ENCODE results near the gene RIOK1. TPM values are rescaled to one million over a fixed set of nuclear protein-coding genes. Genes with fewer than 3 reads are reported as not detected.

The RIOK1 gene
- total and polyA plus RNA-seq, 2 of the 13 experiments (the other 11 are each of a cell fraction or from before 2014, with no cell fraction given): 9.4 to 37.8 TPM

DNA sequence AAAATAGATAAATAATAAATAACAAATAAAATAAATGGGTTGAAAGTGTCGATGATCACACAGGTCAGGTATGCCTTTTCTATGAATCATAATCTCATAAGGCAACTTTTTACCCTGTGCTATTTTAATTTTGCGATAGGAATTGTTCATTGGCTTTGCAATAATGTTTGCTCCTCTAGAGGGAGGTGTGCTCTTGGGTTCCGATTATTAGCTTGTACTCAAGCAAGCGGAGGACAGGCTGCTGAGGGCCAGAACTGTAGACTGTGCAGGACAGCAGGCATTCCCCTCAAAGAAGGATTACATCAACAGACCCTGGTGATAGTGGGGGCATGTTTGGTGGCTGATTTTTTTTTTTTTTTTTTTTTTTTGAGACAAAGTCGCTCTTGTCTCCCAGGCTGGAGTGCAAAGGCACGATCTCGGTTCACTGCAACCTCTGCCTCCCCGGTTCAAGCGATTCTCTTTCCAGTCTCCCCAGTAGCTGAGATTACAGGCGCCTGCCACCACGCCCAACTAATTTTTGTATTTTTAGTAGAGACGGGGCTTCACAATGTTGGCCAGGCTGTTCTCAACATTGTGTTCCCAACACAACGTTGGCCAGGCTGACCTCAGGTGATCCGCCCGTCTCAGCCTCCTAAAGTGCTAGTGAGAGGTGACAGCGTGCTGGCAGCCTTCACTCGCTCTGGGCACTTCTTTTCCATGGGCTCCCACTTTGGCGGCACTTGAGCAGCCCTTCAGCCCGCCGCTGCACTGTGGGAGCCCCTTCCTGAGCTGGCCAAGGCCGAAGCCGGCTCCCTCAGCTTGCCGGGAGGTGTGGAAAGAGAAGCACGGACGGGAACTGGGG, 35.6 kb downstream of the RIOK1 start (continued):
- TF ChIP-seq, protein P1, sequence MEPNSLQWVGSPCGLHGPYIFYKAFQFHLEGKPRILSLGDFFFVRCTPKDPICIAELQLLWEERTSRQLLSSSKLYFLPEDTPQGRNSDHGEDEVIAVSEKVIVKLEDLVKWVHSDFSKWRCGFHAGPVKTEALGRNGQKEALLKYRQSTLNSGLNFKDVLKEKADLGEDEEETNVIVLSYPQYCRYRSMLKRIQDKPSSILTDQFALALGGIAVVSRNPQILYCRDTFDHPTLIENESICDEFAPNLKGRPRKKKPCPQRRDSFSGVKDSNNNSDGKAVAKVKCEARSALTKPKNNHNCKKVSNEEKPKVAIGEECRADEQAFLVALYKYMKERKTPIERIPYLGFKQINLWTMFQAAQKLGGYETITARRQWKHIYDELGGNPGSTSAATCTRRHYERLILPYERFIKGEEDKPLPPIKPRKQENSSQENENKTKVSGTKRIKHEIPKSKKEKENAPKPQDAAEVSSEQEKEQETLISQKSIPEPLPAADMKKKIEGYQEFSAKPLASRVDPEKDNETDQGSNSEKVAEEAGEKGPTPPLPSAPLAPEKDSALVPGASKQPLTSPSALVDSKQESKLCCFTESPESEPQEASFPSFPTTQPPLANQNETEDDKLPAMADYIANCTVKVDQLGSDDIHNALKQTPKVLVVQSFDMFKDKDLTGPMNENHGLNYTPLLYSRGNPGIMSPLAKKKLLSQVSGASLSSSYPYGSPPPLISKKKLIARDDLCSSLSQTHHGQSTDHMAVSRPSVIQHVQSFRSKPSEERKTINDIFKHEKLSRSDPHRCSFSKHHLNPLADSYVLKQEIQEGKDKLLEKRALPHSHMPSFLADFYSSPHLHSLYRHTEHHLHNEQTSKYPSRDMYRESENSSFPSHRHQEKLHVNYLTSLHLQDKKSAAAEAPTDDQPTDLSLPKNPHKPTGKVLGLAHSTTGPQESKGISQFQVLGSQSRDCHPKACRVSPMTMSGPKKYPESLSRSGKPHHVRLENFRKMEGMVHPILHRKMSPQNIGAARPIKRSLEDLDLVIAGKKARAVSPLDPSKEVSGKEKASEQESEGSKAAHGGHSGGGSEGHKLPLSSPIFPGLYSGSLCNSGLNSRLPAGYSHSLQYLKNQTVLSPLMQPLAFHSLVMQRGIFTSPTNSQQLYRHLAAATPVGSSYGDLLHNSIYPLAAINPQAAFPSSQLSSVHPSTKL (CRISPR knock-in tag; IDR thresholded peaks at IDR 0.05): peak; percentile 47; the same call in 1 of the 2 replicates
- TF ChIP-seq SSRP1 (CRISPR knock-in tag; IDR thresholded peaks at IDR 0.05) (0 out of 2 replicates have a peak, but pooled peaks have one; percentile 67), ZMYM3 (CRISPR knock-in tag; IDR thresholded peaks at IDR 0.05) (0 out of 2 replicates have a peak, but pooled peaks have one; percentile 36), GATAD2A (CRISPR knock-in tag; IDR thresholded peaks at IDR 0.05) (0 out of 2 replicates have a peak, but pooled peaks have one; percentile 26), RBM39 (IDR thresholded peaks at IDR 0.05; ENCODE audit: low read depth, low read length, poor library complexity, severe bottlenecking) (peak; percentile 32), NR2F6 (IDR thresholded peaks at IDR 0.05) (no peak), NR2F6 (CRISPR knock-in tag; IDR thresholded peaks at IDR 0.05) (peak; percentile 24; the same call in 1 of the 2 replicates)
- TF ChIP-seq, protein P2, sequence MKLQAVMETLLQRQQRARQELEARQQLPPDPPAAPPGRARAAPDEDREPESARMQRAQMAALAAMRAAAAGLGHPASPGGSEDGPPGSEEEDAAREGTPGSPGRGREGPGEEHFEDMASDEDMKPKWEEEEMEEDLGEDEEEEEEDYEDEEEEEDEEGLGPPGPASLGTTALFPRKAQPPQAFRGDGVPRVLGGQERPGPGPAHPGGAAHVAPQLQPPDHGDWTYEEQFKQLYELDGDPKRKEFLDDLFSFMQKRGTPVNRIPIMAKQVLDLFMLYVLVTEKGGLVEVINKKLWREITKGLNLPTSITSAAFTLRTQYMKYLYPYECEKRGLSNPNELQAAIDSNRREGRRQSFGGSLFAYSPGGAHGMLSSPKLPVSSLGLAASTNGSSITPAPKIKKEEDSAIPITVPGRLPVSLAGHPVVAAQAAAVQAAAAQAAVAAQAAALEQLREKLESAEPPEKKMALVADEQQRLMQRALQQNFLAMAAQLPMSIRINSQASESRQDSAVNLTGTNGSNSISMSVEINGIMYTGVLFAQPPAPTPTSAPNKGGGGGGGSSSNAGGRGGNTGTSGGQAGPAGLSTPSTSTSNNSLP (IDR thresholded peaks at IDR 0.05; ENCODE audit: low read depth, low read length): peak; percentile 89
- TF ChIP-seq, protein P3, sequence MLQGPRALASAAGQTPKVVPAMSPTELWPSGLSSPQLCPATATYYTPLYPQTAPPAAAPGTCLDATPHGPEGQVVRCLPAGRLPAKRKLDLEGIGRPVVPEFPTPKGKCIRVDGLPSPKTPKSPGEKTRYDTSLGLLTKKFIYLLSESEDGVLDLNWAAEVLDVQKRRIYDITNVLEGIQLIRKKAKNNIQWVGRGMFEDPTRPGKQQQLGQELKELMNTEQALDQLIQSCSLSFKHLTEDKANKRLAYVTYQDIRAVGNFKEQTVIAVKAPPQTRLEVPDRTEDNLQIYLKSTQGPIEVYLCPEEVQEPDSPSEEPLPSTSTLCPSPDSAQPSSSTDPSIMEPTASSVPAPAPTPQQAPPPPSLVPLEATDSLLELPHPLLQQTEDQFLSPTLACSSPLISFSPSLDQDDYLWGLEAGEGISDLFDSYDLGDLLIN (CRISPR knock-in tag; IDR thresholded peaks at IDR 0.05; ENCODE audit: borderline replicate concordance): no peak

Measured in HepG2 (cell line).